Measurements from ENCODE around the gene TEX19.

TEX19 gene

DNA sequence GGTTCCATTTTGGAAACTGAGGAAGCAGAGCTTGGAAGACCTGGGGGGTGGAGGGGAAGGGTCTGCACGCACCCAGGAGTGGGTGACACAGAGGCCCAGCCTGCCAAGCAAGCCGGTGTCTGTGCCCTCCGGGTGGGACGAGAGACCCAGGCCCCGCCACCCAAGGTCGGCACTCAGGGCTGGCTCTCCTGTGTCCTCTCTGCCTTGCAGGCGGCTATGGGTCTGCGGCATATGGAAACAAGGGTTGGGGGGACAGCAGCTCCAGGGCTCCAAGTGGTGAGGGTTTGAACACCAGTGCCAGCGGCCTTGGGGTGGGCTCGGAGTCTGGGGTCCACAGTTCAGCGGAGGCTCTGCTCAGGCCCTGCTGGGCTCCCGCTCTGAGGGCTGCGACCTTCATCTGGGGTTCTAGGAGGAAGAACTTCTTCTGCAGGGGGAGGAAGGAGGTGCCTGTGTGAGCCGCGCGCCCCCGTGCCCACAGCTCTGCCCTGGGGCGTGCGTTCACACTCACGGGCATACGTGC, 37.0 kb upstream of the TEX19 start:
- no peak for DNase-seq (ENCODE audit: low read depth in 2 of 2)

GRCh38 chr17:82322526-82323453, 36.3 kb upstream of the TEX19 start:
- DNase-seq (ENCODE audit: low read depth in 2 of 2) = no peak

GRCh38 chr17:82323514-82324234, 35.4 kb upstream of the TEX19 start:
- no peak for DNase-seq (ENCODE audit: low read depth in 2 of 2)

DNA sequence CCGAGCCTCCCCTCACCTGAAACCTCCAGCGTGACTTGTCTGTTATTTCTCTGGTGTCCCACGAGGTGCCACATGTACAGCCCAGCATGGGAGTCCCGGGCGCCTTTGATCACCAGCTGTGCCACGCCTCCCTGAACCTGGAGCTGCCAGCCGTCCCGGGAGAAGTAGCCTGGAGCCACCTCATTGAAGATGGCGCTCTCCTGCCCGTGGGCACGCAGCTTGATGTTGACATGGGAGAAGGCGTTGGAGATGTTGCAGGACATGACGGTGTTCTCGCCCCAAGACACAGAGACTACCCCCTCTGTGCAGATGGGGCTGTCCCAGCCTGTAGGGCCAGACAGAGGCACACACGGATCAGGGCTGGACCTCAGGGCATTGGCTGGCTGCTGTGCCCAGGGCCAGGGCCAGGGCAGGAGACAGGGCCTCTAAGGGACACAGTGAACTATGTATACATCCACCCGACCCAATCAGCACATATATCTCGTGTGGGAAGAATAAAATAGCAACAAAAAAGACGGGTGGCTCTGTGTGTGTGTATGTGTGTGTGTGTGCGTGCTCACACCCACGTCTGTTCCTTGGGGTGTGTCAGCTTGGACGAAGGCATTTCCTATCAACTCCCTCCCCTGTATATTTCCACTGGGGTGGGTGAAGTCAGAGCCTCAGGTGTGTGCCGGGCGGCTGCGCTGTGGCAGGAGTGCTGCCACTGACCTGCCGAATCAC, 34.3 kb upstream of the TEX19 start:
- no peak for DNase-seq (ENCODE audit: low read depth in 2 of 2)

DNA sequence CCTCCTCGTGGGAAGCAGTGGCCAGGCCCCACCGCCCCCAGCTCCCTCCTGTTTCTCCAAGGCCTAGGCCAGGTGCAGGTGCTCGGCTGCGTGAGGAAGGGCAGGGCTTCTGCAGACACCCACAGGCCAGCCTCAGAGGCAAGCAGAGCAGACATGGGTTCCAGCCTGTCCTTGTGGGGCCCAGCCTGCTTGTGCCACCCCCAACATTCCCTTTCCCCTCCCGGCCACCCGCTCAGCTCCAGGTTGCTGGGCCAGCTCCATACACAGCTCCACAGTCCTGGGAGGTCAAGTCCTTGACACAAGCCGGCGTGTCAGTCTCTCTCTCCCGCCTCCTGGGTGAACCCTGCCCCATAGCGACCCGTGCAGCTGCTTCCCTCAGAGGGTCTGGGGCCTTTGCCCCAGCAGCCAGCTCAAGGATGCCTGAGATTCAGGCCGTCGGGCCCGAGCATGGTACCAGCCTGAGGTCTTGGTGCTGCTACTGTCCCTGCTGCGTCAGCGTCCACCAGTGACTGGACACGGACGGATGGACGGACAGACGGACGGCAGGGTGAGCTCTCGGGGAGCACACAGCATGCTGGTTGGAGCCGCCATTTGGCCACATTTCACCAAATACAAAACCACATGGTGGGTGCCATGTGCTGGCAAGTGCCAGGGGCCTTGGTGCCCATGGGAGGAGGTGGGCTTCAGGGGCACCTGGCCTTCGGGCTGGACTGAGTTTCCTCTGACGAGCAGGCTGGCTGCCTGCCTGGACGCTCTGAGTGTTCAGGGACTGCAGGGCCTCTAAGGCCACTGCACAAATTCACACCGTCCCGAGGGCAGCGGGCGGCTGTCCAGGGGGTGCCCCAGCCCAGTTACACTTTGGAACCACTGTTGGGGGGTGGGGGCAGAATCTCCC, 33.5 kb upstream of the TEX19 start:
- DNase-seq (ENCODE audit: low read depth in 2 of 2) = no peak

DNA sequence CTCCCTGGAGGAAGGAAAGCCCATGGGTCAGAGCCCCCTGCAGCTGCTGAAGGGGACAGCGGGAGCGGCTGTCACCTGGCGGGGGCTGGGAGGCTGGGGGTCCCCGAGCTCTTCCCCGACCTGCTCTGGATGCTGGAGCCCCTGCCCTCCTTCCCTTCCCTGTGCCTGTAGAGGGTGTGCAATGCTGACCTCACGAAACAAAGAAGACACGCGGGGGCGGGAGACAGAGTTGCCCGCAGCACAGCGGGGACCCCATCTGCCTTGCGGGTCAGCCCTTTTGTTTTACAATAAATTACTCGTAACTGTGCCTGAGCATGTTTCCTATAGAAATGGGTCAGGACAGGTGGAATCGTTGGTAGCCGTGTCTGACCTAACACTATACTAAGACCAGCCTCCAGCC, 31.8 kb upstream of the TEX19 start:
- no peak for DNase-seq (ENCODE audit: low read depth in 2 of 2)

DNA sequence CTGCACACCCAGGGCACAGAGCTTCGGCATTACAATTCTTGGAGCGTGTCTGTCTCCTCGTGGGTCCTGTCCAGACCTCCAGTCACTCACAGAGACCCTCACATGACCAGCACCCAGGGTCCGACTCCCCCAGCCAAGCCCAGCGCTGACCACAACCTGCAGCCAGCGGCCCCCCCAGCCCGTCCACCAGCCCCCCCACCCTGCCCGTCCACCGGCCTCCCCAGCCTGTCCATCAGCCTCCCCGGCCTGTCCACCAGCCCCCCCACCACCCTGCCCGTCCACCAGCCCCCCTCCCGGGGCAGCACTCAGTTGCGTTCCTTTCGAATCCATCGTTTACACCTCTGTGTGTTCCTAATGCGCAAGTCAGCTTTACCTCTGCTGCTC, 31.3 kb upstream of the TEX19 start:
- DNase-seq (ENCODE audit: low read depth in 2 of 2) = no peak

GRCh38 chr17:82328141-82328993, 30.7 kb upstream of the TEX19 start:
- no peak for DNase-seq (ENCODE audit: low read depth in 2 of 2)

DNA sequence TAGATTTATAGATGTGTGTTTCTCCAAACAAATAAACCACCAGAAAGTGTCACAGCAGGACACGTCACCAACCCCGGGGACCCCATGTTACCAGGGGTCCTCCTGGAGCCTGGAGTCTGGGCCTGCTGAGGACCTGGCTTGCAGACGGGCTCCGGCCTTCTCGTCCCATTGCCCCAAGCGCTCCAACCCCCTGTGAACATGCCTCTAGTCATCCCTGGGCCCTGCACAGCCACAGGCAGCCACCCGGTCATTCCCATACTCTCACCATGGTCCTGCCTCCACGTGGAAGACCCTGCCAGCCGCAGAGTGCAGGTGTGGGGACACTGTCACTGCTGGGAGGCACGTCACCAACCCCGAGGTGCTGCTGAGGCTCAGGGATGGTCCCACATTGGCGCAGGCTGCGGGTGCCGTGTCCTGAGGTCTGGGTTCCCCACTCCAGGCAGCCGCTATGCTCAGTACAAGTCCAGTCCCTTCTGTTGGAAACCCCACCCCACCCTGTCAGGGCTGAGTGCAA, 30.0 kb upstream of the TEX19 start:
- DNase-seq (ENCODE audit: low read depth in 2 of 2) = no peak

DNA sequence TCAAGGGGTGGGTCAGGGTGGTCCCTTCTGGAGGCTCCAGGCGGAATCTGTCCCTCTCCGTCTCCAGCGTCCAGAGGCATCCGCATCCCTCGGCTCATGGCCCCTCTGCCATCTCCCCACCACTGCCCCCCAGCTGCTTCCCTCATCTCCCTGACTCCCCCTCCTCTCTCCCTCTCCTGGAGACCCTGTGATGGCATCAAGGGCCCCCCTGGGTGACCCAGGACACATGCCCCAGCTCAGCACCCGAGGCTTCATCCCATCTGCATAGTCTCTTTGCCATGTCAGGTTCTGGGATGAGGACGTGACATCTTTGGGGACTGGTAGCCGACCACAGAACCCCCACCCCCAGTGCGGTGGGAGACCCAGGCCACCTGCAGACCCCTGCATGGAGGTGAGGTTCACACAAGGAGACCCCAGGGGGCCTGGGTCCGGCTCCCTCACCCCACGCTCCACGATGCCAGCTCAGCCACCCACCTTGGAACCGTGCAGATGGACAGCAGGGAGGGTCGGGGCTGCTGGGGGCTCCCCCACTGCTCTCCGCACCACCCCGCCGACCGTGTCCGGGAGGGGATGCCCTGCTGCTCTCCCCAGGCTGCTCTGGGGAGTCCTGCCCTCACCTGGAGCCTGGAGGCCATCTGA, 29.2 kb upstream of the TEX19 start:
- no peak for DNase-seq (ENCODE audit: low read depth in 2 of 2)

- no peak for DNase-seq (ENCODE audit: low read depth in 2 of 2)
Observed at GRCh38 chr17:82330322-82331239, 28.5 kb upstream of the TEX19 start.

DNA sequence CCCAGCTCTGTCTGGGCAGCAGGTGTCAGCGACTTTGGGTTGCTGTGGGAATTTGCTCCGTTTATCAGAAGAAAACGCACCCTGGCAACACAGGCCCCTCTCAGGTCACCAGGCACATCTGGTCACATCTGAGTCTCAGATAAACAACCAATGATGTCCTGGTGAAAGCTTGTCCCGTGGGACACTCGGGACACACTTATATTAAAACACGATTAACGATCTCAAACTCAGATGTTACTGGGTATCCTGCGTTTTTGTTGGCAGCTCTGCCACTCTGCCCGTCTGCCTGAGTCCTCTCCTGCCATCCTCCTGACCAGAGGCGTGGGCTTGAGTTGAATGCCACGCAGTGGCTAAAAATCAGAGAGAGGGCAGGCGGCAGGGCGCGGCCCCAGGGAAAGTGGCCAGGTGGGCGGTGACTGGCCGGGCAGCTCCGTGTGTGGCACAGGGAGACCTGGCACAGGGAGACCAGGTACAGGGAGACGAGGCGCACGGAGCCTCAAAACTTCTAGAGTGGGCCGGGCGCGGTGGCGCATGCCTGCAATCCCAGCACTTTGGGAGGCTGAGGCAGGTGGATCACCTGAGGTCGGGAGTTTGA, 27.6 kb upstream of the TEX19 start:
- no peak for DNase-seq (ENCODE audit: low read depth in 2 of 2)

DNA sequence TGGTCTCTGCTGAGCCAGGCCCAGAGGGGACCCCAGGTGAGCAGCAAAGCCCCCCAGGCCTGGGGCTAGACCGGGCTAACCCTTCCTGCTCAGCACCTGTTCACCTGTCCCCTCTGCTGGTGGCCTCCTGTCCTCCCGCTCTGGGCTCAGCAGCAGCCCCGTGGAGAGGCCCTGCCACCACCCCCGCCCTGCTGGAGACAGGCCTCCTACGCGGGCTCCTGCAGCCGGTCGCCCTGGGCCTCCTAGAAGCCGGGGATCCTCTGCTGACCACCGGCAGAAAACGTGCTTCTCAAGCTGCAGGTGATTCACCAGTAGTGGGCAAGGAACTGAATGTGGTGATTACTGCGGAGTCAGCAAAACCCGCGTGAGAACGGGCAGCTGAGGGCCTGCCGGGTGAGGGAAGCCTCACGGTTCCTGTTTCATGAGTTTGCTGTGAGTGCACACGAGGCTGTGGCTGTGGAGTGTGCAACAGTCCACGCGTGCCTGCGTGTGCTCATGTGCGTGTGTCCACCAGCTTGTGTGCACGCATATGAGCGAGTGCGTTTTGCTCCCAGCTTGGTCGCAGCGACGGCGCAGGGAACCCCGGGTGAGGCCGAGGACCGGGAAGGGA, 26.3 kb upstream of the TEX19 start:
- DNase-seq (ENCODE audit: low read depth in 2 of 2) = no peak

DNA sequence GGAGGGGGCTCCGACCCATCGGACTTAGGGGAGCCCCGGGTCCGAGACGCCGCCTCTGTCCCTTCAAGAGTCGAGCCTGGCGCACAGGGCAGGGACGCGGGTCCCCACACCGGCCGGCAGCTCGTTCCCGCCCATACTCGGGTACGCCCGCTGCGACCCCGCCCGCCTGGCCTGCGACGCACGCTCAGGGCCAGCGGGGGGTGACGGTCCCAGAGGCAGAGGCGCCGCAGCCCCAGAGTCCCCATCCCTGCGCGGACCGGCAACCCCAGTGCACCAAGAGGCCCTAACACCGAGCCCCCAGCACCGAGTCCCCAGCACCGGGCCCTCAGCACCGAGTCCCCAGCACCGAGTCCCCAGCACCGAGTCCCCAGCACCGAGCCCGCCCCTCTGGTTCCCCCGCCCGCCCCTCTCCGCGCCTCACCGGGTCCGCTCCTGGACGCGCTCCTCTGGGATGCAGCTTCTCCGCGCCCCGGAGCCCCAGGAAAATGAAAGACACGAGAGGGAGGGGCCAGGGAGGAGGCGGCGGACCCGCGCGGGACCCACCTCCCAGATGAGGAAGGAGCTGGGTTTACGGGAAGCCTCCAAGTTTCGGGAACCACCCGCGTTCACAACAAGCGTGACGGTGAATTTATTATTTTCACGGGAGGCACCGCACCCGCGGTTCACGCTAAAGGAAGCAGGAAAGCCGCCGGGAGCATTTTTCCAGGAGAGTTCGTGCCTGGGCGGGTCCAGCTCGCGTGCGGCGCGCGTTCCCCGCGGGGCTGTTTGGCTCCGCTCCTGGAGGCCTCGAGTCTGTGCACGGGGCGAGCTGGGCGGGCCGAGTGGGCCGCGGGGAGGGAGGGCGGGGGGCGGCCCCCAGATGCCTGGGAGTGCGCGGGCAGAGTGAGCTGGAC, 25.5 kb upstream of the TEX19 start, which contains the start of gene SECTM1:
SECTM1 (minus strand) TSS at position 488 of the 893 bp plus-strand sequence. CDS start 6,526 bp downstream, outside the sequence.
- no peak for DNase-seq (ENCODE audit: low read depth in 2 of 2)

GRCh38 chr17:82334204-82334621, 24.8 kb upstream of the TEX19 start:
- DNase-seq (ENCODE audit: low read depth in 2 of 2) = no peak
